GM21737 (cell line): Measurements from ENCODE around the gene SDE2.

Source experiments
- ATAC-seq: cut with Tn5 transposase; IDR thresholded peaks from one replicate; pipeline ENCODE4 v1.9.1; 2021; ENCODE audit warnings: mild to moderate bottlenecking, moderate library complexity; ENCODE audit not compliant: unreplicated experiment

The SDE2 gene

GRCh38 chr1:225999227-225999911 is at the start of gene SDE2:
SDE2 (minus strand) TSS chr1:225999343; CDS start chr1:225999312, 31 bp downstream.
- ATAC-seq, result peak; percentile 72

- no peak for ATAC-seq
Observed at GRCh38 chr1:226048886-226049285, 49.7 kb upstream of the SDE2 start.

GRCh38 chr1:226047495-226047894 is 48.4 kb upstream of the SDE2 start:
- ATAC-seq, result no peak

- ATAC-seq, result no peak
Observed at GRCh38 chr1:226046240-226046639, 47.1 kb upstream of the SDE2 start.

GRCh38 chr1:226044514-226045101 is 45.5 kb upstream of the SDE2 start:
- no peak for ATAC-seq

- ATAC-seq, result no peak
Observed at GRCh38 chr1:226041419-226041818, 42.3 kb upstream of the SDE2 start.

GRCh38 chr1:226038661-226039060 is 39.5 kb upstream of the SDE2 start:
- ATAC-seq, result no peak

GRCh38 chr1:226035915-226036314 is 36.8 kb upstream of the SDE2 start:
- ATAC-seq, result no peak

GRCh38 chr1:226034482-226034881 is 35.3 kb upstream of the SDE2 start:
- no peak for ATAC-seq

GRCh38 chr1:226033991-226034390 is 34.8 kb upstream of the SDE2 start:
- ATAC-seq, result no peak

- ATAC-seq, result no peak
Observed at GRCh38 chr1:226033582-226033981, 34.4 kb upstream of the SDE2 start.

GRCh38 chr1:226029568-226030225 is 30.6 kb upstream of the SDE2 start:
- no peak for ATAC-seq

GRCh38 chr1:226029093-226029496 is 30.0 kb upstream of the SDE2 start:
- peak; percentile 69 for ATAC-seq

GRCh38 chr1:226027538-226028217 is 28.5 kb upstream of the SDE2 start:
- ATAC-seq, result no peak

GRCh38 chr1:226026833-226027232 is 27.7 kb upstream of the SDE2 start:
- no peak for ATAC-seq

GRCh38 chr1:226023735-226024134 is 24.6 kb upstream of the SDE2 start:
- ATAC-seq, result no peak

GRCh38 chr1:226021801-226022200 is 22.7 kb upstream of the SDE2 start:
- no peak for ATAC-seq

GRCh38 chr1:226021401-226021800 is 22.3 kb upstream of the SDE2 start:
- ATAC-seq, result no peak

GRCh38 chr1:226019572-226019971 is 20.4 kb upstream of the SDE2 start:
- no peak for ATAC-seq

GRCh38 chr1:226017070-226017469 is 17.9 kb upstream of the SDE2 start:
- ATAC-seq, result no peak

- ATAC-seq, result no peak
Observed at GRCh38 chr1:226009650-226010044, 10.5 kb upstream of the SDE2 start.
